ENCODE measurements around the gene ESR1.

- TF ChIP-seq, protein P1, sequence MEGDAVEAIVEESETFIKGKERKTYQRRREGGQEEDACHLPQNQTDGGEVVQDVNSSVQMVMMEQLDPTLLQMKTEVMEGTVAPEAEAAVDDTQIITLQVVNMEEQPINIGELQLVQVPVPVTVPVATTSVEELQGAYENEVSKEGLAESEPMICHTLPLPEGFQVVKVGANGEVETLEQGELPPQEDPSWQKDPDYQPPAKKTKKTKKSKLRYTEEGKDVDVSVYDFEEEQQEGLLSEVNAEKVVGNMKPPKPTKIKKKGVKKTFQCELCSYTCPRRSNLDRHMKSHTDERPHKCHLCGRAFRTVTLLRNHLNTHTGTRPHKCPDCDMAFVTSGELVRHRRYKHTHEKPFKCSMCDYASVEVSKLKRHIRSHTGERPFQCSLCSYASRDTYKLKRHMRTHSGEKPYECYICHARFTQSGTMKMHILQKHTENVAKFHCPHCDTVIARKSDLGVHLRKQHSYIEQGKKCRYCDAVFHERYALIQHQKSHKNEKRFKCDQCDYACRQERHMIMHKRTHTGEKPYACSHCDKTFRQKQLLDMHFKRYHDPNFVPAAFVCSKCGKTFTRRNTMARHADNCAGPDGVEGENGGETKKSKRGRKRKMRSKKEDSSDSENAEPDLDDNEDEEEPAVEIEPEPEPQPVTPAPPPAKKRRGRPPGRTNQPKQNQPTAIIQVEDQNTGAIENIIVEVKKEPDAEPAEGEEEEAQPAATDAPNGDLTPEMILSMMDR (conservative IDR thresholded peaks at IDR 0.05 in 1 of 2, IDR thresholded peaks at IDR 0.05 in 1 of 2; ENCODE audit: low read depth in 1 of 2, low read length in 2 of 2): no peak
- no peak for TF ChIP-seq EZH2 (IDR thresholded peaks at IDR 0.05; ENCODE audit: low read length, missing control alignments)
These were observed 39.6 kb downstream of the ESR1 start for GRCh38 chr6:151847064-151847463.

Measured in fibroblast of lung (primary cell).